SKM-1 treated with dmso at 0.1 percent for 144 hours (cell line): Measurements from ENCODE around the gene ANKS1A.

Experiments used
- DNase-seq: peaks from one replicate; lab custom pipeline; 2025; ENCODE audit not compliant: unreplicated experiment; lab: John Stamatoyannopoulos, UW

Gene ANKS1A

GRCh38 chr6:35036059-35036827, 147.2 kb downstream of the ANKS1A start:
- no peak for DNase-seq

- no peak for DNase-seq
Observed at GRCh38 chr6:35036828-35037663, 148.0 kb downstream of the ANKS1A start.

GRCh38 chr6:35037664-35038038, 148.6 kb downstream of the ANKS1A start:
- DNase-seq: no peak

GRCh38 chr6:35038076-35038475, 149.0 kb downstream of the ANKS1A start:
- no peak for DNase-seq

GRCh38 chr6:35040398-35040797, 151.3 kb downstream of the ANKS1A start:
- DNase-seq: no peak

- DNase-seq: no peak
Observed at GRCh38 chr6:35041086-35041861, 152.2 kb downstream of the ANKS1A start.

GRCh38 chr6:35042031-35042815, 153.2 kb downstream of the ANKS1A start:
- DNase-seq: no peak

GRCh38 chr6:35043381-35044130, 154.5 kb downstream of the ANKS1A start:
- DNase-seq: no peak

- peak; percentile 9 for DNase-seq
Observed at GRCh38 chr6:35044145-35044745, 155.2 kb downstream of the ANKS1A start.

- DNase-seq: peak; percentile 57
Observed at GRCh38 chr6:35044761-35045421, 155.8 kb downstream of the ANKS1A start.

- no peak for DNase-seq
Observed at GRCh38 chr6:35046103-35046502, 157.0 kb downstream of the ANKS1A start.

GRCh38 chr6:35046862-35047261, 157.8 kb downstream of the ANKS1A start:
- DNase-seq: peak; percentile 66

- DNase-seq: peak; percentile 95
Observed at GRCh38 chr6:35047265-35048011, 158.4 kb downstream of the ANKS1A start.

- DNase-seq: no peak
Observed at GRCh38 chr6:35048031-35048613, 159.1 kb downstream of the ANKS1A start.

- DNase-seq: no peak
Observed at GRCh38 chr6:35048631-35049083, 159.6 kb downstream of the ANKS1A start.

- DNase-seq: no peak
Observed at GRCh38 chr6:35049156-35049735, 160.2 kb downstream of the ANKS1A start.

- no peak for DNase-seq
Observed at GRCh38 chr6:35049900-35050756, 161.1 kb downstream of the ANKS1A start.
